ENCODE measurements around the gene TRIM46. TPM values are rescaled to one million over a fixed set of nuclear protein-coding genes. Genes with fewer than 3 reads are reported as not detected.
A peak's percentile ranks its signal among the peaks of the same experiment; 100 is the strongest.

Gene TRIM46
- total RNA-seq, 1 donor from 2014 or later, result 1.2 TPM

DNA sequence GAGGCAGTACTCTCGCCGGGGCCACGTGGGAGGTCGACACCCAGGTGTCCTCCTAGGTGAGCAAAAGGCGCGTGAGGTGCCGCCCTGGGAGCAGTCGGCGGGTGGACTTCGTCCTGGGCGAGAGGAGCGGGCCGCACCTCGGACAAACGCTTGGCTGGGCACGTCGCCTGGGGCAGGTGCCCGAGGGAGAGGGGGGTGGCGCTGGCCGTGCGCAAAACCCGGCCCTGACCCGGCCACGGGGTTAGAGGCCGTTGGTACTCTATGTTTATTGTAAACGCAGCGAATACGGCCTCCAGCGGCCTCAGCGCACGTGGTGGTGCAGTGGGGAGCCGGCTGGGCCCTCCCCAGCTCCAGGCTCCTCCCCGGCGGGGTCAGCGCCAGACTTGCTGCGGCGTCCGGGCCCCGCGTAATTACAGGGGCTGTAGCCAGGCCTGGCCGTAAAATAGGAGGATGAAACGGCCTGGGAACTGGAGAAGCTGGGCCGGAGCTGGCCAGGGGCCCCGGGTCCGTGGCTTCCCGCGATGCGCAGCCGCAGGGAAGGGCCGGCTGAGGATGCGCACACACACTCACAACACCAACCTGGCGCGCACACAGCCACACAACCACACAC lies 47.6 kb upstream of the TRIM46 start:
- Mint-ChIP-seq H3K4me1 (peaks cover 30% of the 10 kb centered on the region), H3K36me3 (ENCODE audit: low read depth) (no peaks in the 10 kb centered on the region), H3K27ac (no peak overlapping the region), H3K9me3 (no peaks in the 10 kb centered on the region), H3K4me3 (no peak overlapping the region), H3K27me3 (peaks cover 43% of the 10 kb centered on the region)
- intact Hi-C loops (cut with micrococcal nuclease), result loop anchor here (5.0 kb wide), 1 partner anchor 34 kb away; no protein-coding TSS in a partner anchor
- ATAC-seq (ENCODE audit: low read depth) (no peak), DNase-seq (no peak)
- CTCF ChIA-PET, result interaction anchor here (1.2 kb wide), 1 partner anchor 47 kb away, joined by 4 read pairs; the partner anchor contains the start of gene KRTCAP2
- TF ChIP-seq, protein P1, sequence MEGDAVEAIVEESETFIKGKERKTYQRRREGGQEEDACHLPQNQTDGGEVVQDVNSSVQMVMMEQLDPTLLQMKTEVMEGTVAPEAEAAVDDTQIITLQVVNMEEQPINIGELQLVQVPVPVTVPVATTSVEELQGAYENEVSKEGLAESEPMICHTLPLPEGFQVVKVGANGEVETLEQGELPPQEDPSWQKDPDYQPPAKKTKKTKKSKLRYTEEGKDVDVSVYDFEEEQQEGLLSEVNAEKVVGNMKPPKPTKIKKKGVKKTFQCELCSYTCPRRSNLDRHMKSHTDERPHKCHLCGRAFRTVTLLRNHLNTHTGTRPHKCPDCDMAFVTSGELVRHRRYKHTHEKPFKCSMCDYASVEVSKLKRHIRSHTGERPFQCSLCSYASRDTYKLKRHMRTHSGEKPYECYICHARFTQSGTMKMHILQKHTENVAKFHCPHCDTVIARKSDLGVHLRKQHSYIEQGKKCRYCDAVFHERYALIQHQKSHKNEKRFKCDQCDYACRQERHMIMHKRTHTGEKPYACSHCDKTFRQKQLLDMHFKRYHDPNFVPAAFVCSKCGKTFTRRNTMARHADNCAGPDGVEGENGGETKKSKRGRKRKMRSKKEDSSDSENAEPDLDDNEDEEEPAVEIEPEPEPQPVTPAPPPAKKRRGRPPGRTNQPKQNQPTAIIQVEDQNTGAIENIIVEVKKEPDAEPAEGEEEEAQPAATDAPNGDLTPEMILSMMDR (IDR thresholded peaks at IDR 0.05), result no peak
- POLR2A ChIA-PET, result interaction anchor here (2.1 kb wide), 1 partner anchor 41 kb away, joined by 6 read pairs; no protein-coding TSS in a partner anchor

DNA sequence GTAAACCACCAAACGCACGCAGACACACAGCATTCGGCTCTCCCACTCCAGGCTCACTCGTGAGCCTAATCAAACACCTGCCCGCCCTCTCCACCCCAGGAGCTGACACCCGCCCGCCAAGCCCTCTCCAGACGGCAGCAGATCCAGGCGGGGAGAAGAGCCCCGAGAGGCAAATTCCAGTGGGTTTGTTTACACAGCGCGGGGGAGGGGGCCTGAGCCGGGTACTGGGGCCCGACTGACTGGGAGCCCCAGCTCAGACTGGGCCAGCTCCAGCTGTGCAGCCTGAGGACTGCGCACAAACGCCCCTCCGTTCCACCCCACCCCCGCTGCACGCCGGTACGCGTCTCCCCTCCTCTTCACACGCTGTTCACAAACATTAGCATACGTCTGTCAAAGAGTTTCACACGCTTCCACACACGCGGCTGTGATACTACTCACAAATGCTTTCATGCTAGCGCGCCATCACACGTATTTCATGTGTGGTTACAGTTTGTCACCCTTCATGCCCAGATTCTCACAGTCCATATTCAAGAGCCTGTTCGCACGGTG lies 47.0 kb upstream of the TRIM46 start:
- ChIA-PET CTCF (interaction anchor here (1.4 kb wide), 1 partner anchor 46 kb away, joined by 4 read pairs; the partner anchor contains the start of gene KRTCAP2), POLR2A (interaction anchor here (2.1 kb wide), 1 partner anchor 41 kb away, joined by 6 read pairs; no protein-coding TSS in a partner anchor)
- ATAC-seq (ENCODE audit: low read depth), result peak; percentile 52
- TF ChIP-seq, protein P1 (IDR thresholded peaks at IDR 0.05), result no peak
- DNase-seq, result no peak
- peaks cover 30% of the 10 kb centered on the region for H3K4me1 Mint-ChIP-seq
- no peak overlapping the region for H3K27ac Mint-ChIP-seq
- H3K4me3 Mint-ChIP-seq, result peak overlapping the region; percentile 79
- intact Hi-C loops (cut with micrococcal nuclease), result loop anchor here (1.0 to 5.0 kb wide), 2 partner anchors 9 to 34 kb away; partner anchors contain the start of gene SLC50A1
- no peaks in the 10 kb centered on the region for H3K9me3 Mint-ChIP-seq
- peaks cover 43% of the 10 kb centered on the region for H3K27me3 Mint-ChIP-seq
- H3K36me3 Mint-ChIP-seq (ENCODE audit: low read depth), result no peaks in the 10 kb centered on the region

DNA sequence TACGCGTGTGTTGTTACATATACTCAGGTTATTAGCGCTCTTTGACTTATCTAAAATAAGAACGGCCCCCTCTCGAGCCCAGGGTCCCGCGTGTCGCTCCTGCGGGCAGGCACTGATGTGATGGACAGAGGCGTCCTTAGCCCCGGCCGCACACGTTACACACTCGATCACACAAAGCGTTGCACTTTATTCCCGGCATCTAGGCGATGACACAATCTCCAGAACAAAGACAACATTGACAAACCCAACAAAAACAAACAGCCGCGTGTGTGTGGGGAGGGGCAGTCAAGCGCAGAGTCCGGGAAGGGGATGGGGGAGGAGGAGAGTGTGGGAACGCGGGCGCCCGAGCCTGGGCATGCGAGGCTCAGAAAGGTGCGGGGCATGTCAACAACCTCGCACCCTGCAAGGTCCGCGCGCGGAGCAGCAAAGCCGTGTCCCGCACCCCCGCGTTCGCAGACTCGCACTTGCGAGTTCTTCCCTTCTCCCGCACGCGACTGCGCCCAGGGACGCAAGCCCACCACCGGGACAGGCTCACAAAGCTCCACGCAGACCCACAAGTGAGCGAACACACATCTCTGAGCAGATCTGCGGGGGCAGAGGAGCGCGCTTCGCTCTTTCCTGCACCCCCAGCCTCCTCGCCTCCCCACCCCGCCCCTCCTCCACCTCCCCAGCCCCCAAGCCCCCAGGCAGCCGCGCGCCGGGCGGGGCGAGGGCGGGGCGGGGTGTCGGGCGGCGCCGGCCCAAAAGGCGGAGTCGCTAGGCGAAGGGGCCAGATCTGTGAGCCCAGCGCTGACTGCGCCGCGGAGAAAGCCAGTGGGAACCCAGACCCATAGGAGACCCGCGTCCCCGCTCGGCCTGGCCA lies 46.3 kb upstream of the TRIM46 start, which contains the start of gene EFNA1:
Gene EFNA1 (plus strand): TSS at position 772 of the 862 bp plus-strand sequence. CDS start 102 bp downstream, outside the sequence.
- ChIA-PET CTCF (interaction anchor here (1.4 to 1.5 kb wide), 2 partner anchors 36 to 46 kb away, joined by 4 read pairs; partner anchors contain the start of gene KRTCAP2), POLR2A (interaction anchor here (0.5 to 1.0 kb wide), 3 partner anchors 31 to 245 kb away, joined by 4 to 6 read pairs (median 5); partner anchors contain the start of gene KRTCAP2)
- ATAC-seq (ENCODE audit: low read depth) (peak; percentile 71), DNase-seq (peak; percentile 42)
- TF ChIP-seq, protein P1 (IDR thresholded peaks at IDR 0.05), result no peak
- Mint-ChIP-seq H3K36me3 (ENCODE audit: low read depth) (no peaks in the 10 kb centered on the region), H3K4me1 (peaks cover 30% of the 10 kb centered on the region), H3K9me3 (no peaks in the 10 kb centered on the region), H3K27me3 (peaks cover 42% of the 10 kb centered on the region), H3K4me3 (peak within 1 kb of the TSS; percentile 79), H3K27ac (no peak within 1 kb of the TSS)
- intact Hi-C loops (cut with micrococcal nuclease), result loop anchor here (1.0 to 5.0 kb wide), 2 partner anchors 8 to 35 kb away; partner anchors contain the start of gene SLC50A1

DNA sequence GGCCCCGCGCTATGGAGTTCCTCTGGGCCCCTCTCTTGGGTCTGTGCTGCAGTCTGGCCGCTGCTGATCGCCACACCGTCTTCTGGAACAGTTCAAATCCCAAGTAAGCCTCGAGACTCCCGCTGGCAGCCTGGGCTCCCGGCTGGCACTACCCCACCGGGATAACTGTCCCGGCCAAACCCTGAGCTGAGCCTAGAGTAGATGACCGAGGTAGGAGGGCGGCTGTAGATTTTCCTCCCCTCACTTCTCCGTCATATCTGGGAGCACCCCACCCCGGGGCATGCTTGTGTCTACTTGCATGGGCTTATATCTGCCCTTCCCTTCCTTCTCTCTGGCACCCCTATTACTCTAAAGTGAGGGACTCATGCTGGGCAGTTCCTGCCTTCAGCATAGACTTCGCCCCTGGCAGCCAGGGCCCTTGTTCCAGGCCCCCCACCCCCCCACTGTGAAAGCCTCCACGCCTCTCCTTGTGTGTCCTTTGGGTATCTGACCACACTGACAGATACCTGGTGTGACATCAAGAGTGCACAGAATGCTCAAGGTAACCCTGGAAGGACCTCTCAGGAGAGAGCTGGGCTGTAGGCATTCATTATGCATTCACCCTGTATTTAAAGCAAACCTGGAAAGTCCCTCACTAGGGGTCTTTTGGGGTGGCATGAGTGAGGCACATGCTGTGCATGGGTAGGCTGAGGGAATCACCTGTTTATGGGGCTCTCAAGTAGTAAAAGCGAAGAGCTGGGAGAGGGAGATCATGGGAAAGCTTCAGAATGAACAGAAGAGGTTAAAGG lies 45.5 kb upstream of the TRIM46 start:
- POLR2A ChIA-PET, result interaction anchor here (0.6 to 1.8 kb wide), 6 partner anchors 15 to 245 kb away, joined by 3 to 7 read pairs (median 4); partner anchors contain the start of gene KRTCAP2
- H3K4me1 Mint-ChIP-seq, result peaks cover 30% of the 10 kb centered on the region
- DNase-seq, result no peak

More for the DNA sequence above, 45.5 kb upstream of the TRIM46 start:
- no peaks in the 10 kb centered on the region for H3K9me3 Mint-ChIP-seq
- ATAC-seq (ENCODE audit: low read depth), result no peak
- peaks cover 41% of the 10 kb centered on the region for H3K27me3 Mint-ChIP-seq
- TF ChIP-seq, protein P1 (IDR thresholded peaks at IDR 0.05), result no peak
- H3K27ac Mint-ChIP-seq, result no peak overlapping the region
- no peaks in the 10 kb centered on the region for H3K36me3 Mint-ChIP-seq (ENCODE audit: low read depth)
- CTCF ChIA-PET, result interaction anchor here (1.4 to 1.6 kb wide), 3 partner anchors 33 to 45 kb away, joined by 4 read pairs; partner anchors contain the start of gene KRTCAP2
- peak overlapping the region; percentile 68 for H3K4me3 Mint-ChIP-seq
- intact Hi-C loops (cut with micrococcal nuclease), result loop anchor here (1.0 to 5.0 kb wide), 2 partner anchors 7 to 36 kb away; partner anchors contain the start of gene SLC50A1
